Motor neuron (in vitro differentiated cells): ENCODE results near the gene FAIM2. TPM values are rescaled to one million over a fixed set of nuclear protein-coding genes. Genes with fewer than 3 reads are reported as not detected.
"Not testable (repeated sequence)": the region's sequence is repeated elsewhere in the genome, so short reads cannot be mapped to it uniquely, and the experiment has no call there.

Experiments
- ATAC-seq, 8 experiments: fragments of 200-7000 bp; cut with Tn5 transposase; replicated peaks in 6 of 8; 2 replicates each; pipeline ENCODE4 v1.8.0; 2021; ENCODE audit warnings: mild to moderate bottlenecking in 8 of 8, moderate library complexity in 8 of 8
- H3K27ac ChIP-seq, 2 donors: fragments of 250-450 bp; sonication (Bioruptor Pico); 2 replicates each; pipeline ENCODE4 v1.9.0; 2021; ENCODE audit warnings: antibody characterized with exemption in 2 of 2, mild to moderate bottlenecking in 2 of 2, moderate library complexity in 1 of 2
- H3K4me1 ChIP-seq, 2 donors: fragments of 250-450 bp; sonication (Bioruptor Pico); replicated peaks in 1 of 2; 2 replicates each; pipeline ENCODE4 v1.6.1; 2021; ENCODE audit warnings: antibody characterized with exemption in 2 of 2, mild to moderate bottlenecking in 2 of 2, moderate library complexity in 1 of 2
- H3K4me3 ChIP-seq, 5 donors: fragments of 250-450 bp; sonication (Bioruptor Pico); 2 replicates each; pipeline ENCODE4 v1.9.0; 2021; ENCODE audit warnings: antibody characterized with exemption in 5 of 5, mild to moderate bottlenecking in 5 of 5, moderate library complexity in 4 of 5
- WGBS, 10 experiments: fragments of 450-650 bp; shearing (Covaris generic); methylation state at CpG; one replicate each; pipeline ENCODE4 v1.0.0; 2022; 5-methylcytosine and 5-hydroxymethylcytosine counted together
- in situ Hi-C, 9 experiments: fragments of 400-800 bp; cut with MboI; loops; one replicate each; pipeline ENCODE4 v1.15.0; 2021; ENCODE audit warnings: low sequenced_read_pairs in 9 of 9, low pct_unique_long_range_greater_than_20kb in 2 of 9; ENCODE audit not compliant: unreplicated experiment in 9 of 9
- total RNA-seq, 8 experiments: library from RNA; unstranded; fragments of 300-600 nt; gene quantifications; 2 replicates each; pipeline versions ENCODE4 v1.2.3 to v1.2.4, GENCODE V29; 2022

FAIM2 gene
- total RNA-seq, 8 experiments from 2014 or later = 0.51 to 17.5 (median 15.6) TPM; not detected in 1

DNA sequence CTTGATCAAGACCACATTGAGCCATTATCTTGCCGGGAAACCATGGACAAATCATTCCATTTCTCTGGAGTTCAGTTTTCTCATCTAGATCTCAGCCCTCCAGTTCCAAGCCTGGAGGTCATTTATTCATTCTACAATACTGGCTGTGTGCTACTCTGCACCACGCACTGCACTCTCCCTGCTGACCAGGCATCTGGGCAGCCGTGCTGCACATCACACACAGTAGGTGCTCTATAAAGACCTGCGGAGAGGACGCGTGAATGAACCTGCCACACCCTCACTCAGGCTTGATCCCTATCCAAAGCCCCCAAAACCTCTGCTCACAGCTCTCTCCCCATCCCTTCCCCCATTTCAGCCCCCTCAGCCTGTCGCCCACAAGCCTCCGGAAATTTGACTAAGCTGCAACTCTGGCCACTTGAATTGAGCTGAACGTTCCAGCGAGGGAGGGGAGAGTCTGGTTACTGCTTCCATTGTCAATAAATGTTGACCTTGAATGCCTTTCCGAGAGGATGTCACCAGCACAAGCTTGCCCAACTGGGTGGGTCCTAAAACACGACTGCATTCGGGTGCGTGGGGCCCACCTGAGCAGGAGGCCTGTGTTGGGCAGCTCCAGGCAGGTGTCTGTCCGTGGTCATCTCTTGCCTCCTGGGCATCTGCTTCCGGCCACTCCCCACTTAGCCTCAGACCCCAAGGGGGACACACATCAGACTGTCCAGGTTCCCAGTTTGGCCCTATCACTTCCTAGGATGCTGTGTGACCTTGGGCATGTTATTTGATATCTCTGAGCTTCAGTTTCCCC, 17.8 kb downstream of the FAIM2 start:
- H3K27ac ChIP-seq = no peak overlapping the region
- no peak for ATAC-seq

DNA sequence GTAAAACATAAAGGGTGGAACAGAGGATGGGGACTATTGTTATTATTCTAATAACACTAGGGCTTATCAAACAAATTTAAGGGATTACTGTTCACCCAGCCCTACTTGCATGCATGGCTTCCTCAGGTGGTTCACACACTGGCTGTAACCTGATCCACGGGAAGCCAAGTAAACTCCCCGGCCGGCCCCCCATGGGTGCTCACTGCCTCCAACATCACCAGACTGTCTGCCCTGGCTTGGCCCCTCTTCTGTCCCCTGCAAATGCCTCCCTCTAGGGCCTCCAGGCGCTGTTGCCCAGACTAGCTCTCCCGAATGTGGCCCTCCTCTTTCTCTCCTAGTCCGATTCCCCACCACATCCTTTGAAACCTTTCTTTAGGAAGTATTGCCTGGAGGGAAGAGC, 18.6 kb downstream of the FAIM2 start:
- no peak overlapping the region for H3K4me3 ChIP-seq
- peaks cover 22 to 26% of the 10 kb centered on the region in 2 donors for H3K4me1 ChIP-seq
- in situ Hi-C loops = no loop called here
- H3K27ac ChIP-seq = no peak overlapping the region
- no peak for ATAC-seq
- WGBS, 10 experiments = 56 to 100% (median 80%) methylated on average over 1 to 6 of the region's 6 CpGs; no CpG with 5 or more reads in 3 of the 10 experiments

More for the DNA sequence above, 17.8 kb downstream of the FAIM2 start:
- in situ Hi-C loops = no loop called here
- Histone ChIP-seq H3K4me1 (peaks cover 22 to 26% of the 10 kb centered on the region in 2 donors), H3K4me3 (no peak overlapping the region)
- WGBS, 10 experiments = 33 to 95% (median 78%) methylated on average over 2 to 12 of the region's 16 CpGs; no CpG with 5 or more reads in 4 of the 10 experiments

DNA sequence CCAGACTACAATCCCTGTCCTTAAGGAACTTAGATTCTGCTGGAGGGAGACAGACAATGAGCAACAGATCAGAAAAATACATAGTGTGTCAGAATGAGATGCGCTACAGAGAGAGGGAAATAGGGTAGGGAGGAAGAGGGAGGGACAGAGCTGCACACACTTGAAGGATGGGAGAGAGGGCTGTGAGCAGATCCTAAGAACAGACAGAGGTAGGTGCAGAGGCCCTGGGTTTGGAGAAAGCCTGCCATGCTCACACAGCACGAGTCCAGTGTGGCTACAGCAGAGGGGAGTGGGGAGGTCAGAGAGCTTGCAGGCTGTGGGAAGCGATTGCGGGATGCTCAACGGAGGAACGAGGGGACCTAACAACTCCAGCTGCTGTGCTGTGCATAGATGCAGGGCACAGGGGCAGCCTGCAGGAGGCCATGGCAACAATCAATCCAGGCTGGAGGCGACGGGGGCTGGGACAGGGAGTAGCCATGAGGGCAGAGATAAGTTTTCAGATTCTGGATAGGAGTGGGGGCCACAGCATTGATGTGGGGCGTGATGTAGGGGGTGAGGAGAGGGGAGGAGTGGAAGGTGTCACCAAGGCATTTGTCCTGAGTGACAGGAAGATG, 20.7 kb downstream of the FAIM2 start:
- no peak overlapping the region for H3K4me3 ChIP-seq
- peak in 5 of 8 experiments; percentile 67 to 76 (median 72) for ATAC-seq
- in situ Hi-C loops = no loop called here
- H3K27ac ChIP-seq = peak overlapping the region; percentile 41 to 42
- peaks cover 22 to 25% of the 10 kb centered on the region in 2 donors for H3K4me1 ChIP-seq
- WGBS, 10 experiments = 5 to 64% (median 60%) methylated on average over 1 to 4 of the region's 9 CpGs; no CpG with 5 or more reads in 5 of the 10 experiments

DNA sequence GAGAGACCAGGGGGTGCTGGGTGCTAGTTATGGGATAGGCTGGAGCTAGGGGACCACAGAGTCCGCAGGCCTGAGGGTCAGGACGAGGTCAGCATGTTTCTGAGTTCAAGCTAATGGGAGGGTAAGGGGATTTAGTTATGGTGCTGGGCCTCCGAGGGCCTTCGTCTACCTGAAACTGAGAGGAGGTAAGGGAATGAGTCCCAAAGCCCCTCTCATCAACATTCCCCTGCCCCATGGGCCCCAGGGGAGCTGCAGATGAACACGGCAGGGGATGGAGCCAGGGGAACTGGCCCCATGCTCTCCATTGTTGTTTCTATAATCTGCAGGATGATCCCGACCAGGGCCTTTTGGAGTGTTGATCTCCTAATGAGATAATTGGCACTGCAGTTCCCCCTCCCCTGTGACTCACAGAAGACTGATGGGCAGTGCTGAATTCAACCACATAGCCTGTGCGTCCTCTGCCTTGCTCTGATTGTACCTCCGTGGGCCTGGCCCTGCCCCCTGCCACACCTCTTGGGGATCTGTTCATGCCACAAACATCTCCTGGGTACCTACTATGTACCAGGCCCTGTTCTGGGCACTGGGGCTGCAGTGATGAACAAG, 21.4 kb downstream of the FAIM2 start:
- peak in 7 of 8 experiments; percentile 49 to 81 (median 71) for ATAC-seq
- in situ Hi-C loops = no loop called here
- peak overlapping the region; percentile 41 to 42 for H3K27ac ChIP-seq
- no peak overlapping the region for H3K4me3 ChIP-seq
- 15 to 80% (median 62%) methylated on average over 2 to 3 of the region's 8 CpGs; no CpG with 5 or more reads in 6 of the 10 experiments for WGBS, 10 experiments
- peaks cover 22 to 23% of the 10 kb centered on the region in 2 donors for H3K4me1 ChIP-seq

DNA sequence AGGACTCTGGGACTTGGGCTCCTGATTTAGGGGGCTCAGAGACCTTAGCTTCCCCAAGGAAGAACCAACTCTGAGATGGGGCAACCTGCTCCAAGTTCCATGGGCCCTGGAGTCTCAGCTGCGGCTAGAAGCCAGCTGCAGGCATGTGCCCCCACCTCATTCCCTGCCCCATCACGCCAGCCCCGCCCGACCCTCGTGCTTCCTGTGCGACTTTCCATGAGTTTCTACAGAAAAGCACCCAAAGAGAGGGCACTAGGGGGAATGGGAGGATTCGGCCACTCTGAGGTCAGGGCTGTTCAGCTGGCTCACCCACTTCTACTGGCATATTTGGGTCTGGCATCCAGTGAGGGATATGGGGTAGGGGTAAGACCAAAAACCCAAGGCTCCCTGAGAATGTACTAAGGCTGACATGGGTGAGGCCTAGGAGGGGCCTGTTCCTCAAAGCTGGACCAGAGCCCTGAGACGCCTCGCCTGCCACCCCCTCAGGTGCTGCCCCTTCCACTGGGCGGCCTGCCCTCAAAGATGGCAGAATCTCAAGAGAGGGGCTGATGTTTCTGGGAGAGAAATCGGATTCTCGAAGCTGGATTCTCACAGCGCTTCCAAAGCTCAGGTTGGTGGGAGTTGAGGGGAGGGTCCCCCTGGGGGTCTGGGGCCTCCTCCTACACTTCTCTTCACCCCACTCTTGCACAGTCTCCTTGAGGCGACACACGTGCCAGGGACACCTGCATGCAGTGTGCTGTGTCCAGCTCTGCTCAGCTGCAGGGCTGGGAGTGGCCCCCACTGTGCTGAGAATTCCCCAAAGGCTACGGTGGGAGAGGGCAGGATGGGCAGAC, 22.1 kb downstream of the FAIM2 start:
- peak overlapping the region in 1 of 2 donors; percentile 17 for H3K27ac ChIP-seq
- no peak for ATAC-seq
- in situ Hi-C loops = no loop called here
- peaks cover 22 to 23% of the 10 kb centered on the region in 2 donors for H3K4me1 ChIP-seq
- H3K4me3 ChIP-seq = no peak overlapping the region
- 60 to 100% (median 87%) methylated on average over 1 to 3 of the region's 16 CpGs; no CpG with 5 or more reads in 7 of the 10 experiments for WGBS, 10 experiments

DNA sequence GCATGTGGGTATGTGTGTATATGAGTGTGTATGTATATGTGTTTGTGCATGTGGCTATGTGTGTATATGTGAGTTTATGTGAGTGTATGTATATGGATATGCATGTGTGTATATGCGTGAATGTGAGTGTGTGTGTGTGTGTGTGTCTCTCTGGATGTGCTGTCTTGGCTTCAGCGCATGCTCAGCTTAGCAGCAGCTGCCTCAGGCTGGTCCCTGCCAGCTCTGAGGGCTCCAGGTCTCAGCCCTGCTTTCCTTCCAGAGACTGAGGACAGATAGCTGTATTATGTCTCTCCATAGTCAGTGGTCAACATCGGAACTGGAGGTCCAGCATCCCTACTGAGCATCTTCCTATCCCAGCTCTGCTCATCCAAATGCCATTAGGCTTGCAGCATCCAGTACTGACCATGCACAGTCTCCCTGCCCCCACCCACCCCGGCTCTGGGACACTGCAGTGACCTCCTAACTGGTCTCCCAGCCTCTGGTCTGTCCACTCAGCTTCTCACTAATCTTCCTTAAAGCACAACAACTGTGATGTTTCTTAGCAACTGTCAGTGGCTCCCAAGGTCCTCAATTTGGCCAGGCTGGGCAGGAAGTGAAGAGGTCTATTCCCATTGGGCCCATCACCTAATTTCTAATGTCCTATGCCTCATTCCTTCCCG, 22.8 kb downstream of the FAIM2 start:
- Histone ChIP-seq H3K27ac (peak overlapping the region in 1 of 2 donors; percentile 37), H3K4me1 (peaks cover 22 to 23% of the 10 kb centered on the region in 2 donors), H3K4me3 (no peak overlapping the region)
- in situ Hi-C loops = no loop called here
- 60 to 100% (median 80%) methylated on average over 1 to 2 of the region's 5 CpGs; no CpG with 5 or more reads in 5 of the 10 experiments for whole genome bisulfite sequencing, 10 experiments
- ATAC-seq = peak in 4 of 8 experiments; percentile 40 to 57 (median 48)

DNA sequence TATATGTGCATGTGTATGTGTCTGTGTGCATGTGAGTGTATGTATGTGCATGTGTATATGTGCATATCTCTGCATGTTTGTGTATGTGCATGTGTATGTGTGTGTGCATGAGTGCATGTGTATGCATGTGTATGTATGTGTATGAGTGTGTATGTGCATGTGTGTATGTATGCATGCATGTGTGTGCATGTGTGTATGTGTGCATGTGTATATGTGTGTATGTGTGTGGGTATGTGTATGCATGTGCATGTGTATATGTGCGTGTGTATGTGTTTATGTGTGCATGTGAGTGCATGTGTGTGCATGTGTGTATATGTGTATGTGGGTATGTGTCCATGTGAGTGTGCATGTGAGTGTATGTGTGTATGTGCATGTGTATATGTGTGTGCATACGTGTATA, 24.6 kb downstream of the FAIM2 start:
- H3K4me3 ChIP-seq, in situ Hi-C loops, H3K27ac ChIP-seq, ATAC-seq: not testable (repeated sequence)
- 88% methylated on average over 2 of the region's 2 CpGs; no CpG with 5 or more reads in 9 of the 10 experiments for WGBS, 10 experiments
- H3K4me1 ChIP-seq = peaks cover 23 to 24% of the 10 kb centered on the region in 2 donors

DNA sequence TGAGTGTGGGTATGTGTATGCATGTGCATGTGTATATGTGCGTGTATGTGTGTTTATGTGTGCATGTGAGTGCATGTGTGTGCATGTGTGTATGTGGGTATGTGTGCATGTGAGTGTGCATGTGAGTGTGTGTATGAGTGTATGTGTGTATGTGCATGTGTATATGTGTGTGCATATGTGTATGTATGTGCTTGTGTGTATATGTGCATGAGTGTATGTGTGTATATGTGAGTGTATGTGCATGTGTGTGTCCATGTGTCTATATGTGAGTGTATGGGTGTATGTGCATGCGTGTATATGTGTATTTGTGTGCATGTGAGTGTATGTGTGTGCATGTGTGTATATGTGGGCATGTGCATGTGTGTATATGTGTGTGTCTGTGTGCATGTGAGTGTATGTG, 25.7 kb downstream of the FAIM2 start:
- in situ Hi-C loops = no loop called here
- Histone ChIP-seq H3K4me1 (peaks cover 14 to 15% of the 10 kb centered on the region in 2 donors), H3K4me3 (no peak overlapping the region), H3K27ac (no peak overlapping the region)
- WGBS, 10 experiments = 0 to 90% (median 42%) methylated on average over 1 to 2 of the region's 2 CpGs; no CpG with 5 or more reads in 6 of the 10 experiments
- no peak for ATAC-seq

DNA sequence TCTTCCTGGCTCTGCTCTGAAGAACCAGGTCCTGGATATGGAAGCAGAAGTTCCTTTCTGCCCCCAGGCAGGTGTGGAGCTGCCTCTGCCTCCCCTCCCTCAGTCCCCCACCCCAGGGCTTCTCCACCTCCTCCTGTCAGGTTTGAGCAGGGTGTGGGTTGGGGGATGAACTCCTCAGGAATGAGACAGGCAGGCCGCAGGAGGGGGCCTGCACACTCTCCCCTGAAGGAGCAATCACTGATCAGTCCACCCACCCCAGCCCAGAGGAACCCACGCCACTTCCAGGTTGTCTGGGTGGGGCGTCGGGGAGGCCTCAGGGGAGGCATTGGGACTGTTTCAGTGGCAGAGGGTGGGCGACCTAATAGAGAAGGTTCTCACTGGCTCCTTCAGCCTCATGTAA, 26.6 kb downstream of the FAIM2 start:
- H3K4me1 ChIP-seq = peaks cover 5 to 6% of the 10 kb centered on the region in 2 donors
- no peak overlapping the region for H3K27ac ChIP-seq
- WGBS, 10 experiments = 0% methylated on average over 1 of the region's 5 CpGs; no CpG with 5 or more reads in 9 of the 10 experiments
- H3K4me3 ChIP-seq = no peak overlapping the region
- no peak for ATAC-seq
- in situ Hi-C loops = no loop called here

DNA sequence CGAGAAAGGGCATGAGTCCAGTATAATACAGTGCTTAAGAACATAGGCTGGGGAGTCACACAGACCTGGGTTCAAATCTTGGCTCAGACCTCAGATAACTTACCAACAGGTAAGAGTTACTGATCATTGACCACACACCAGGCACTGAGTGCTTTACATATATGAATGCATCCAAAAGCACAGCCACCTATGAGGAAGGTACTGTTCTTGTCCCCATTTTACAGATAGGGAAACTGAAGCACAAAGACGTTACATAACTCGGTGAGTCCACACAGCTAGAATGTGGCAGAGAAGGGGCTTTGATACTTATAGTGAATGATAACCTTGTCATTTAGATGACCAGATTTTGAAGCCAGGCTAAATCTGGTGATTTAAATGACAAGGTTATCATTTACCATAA, 27.6 kb downstream of the FAIM2 start:
- no peak overlapping the region for H3K27ac ChIP-seq
- no peak for ATAC-seq
- 20 to 100% (median 75%) methylated on average over 1 to 3 of the region's 3 CpGs; no CpG with 5 or more reads in 2 of the 10 experiments for WGBS, 10 experiments
- no peak overlapping the region for H3K4me3 ChIP-seq
- H3K4me1 ChIP-seq = peaks cover 2 to 3% of the 10 kb centered on the region in 2 donors
- in situ Hi-C loops = no loop called here

DNA sequence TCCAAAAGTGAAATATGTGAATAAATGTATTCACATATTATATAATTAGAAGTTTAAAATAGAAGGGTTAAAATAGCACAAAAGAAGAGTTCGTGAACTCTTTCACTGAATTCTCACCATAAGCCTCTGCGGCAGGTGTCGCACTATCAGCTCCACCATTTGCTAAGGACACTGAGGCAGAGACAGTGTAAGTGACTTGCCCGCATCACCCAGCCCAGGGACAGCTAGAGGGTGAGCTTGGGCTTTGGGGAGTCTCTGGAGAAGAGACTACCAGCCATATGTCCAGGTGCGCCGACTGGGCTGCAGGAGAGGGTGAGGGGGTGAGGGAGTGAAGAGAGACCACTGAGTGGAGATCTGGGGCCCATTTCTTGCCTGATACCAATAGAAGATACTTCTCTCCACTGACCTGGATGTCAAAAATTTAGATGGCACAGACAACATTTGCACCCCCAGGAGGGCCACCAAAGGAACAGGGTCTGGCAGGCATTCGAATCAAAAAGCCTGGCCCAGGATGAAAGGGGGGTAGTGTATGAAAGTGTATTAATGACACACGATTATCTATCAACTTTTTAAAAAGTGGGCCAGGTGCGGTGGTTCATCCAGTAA, 28.5 kb downstream of the FAIM2 start:
- in situ Hi-C loops = no loop called here
- peaks cover 0 to 3% of the 10 kb centered on the region in 2 donors for H3K4me1 ChIP-seq
- H3K4me3 ChIP-seq = no peak overlapping the region
- no peak for ATAC-seq
- no peak overlapping the region for H3K27ac ChIP-seq
- WGBS, 10 experiments = 56 to 93% (median 84%) methylated on average over 1 to 8 of the region's 9 CpGs
